ENCODE results near the gene KLHL42.
"Not testable (repeated sequence)": the region's sequence is repeated elsewhere in the genome, so short reads cannot be mapped to it uniquely, and the experiment has no call there.

The KLHL42 gene, protein sequence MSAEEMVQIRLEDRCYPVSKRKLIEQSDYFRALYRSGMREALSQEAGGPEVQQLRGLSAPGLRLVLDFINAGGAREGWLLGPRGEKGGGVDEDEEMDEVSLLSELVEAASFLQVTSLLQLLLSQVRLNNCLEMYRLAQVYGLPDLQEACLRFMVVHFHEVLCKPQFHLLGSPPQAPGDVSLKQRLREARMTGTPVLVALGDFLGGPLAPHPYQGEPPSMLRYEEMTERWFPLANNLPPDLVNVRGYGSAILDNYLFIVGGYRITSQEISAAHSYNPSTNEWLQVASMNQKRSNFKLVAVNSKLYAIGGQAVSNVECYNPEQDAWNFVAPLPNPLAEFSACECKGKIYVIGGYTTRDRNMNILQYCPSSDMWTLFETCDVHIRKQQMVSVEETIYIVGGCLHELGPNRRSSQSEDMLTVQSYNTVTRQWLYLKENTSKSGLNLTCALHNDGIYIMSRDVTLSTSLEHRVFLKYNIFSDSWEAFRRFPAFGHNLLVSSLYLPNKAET

GRCh38 chr12:27779920-27780611 is at the start of gene KLHL42, which contains the start of gene MANSC4:
TSS of gene KLHL42 (plus strand) at chr12:27780233. CDS start at chr12:27780331, 98 bp downstream.
TSS of gene MANSC4 (minus strand) at chr12:27780236. CDS start at chr12:27771276, 8,960 bp downstream.
- peak; percentile 24 to 57 (median 32) for DNase-seq (ENCODE audit: low read depth in 4 of 4, low spot score in 1 of 4)

GRCh38 chr12:27732281-27732680 is 47.8 kb upstream of the KLHL42 start:
- no peak for DNase-seq (ENCODE audit: low read depth in 4 of 4, low spot score in 1 of 4)

- peak in 1 of 4 experiments; percentile 12 for DNase-seq (ENCODE audit: low read depth in 4 of 4, low spot score in 1 of 4)
Measured at GRCh38 chr12:27733052-27733656, 46.9 kb upstream of the KLHL42 start.

DNA sequence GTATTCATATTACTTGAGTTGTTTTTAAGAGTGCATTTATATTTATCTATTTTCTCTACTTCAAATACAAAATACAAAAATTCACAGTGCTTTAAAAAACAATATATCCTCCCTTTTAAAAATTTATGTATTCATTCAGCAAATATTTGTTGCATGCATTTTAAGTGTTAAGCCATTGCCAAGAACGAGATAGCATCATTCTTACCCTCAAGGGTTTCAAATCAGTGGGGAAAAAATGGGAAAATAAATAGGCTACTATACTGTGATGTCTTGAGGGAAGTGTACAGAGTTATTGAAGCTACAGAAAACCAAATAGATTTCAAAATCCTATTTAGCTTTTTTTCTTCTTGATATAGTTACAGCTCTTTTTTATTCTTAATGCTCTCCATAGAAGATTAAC is 46.2 kb upstream of the KLHL42 start:
- no peak for DNase-seq (ENCODE audit: low read depth in 4 of 4, low spot score in 1 of 4)

- DNase-seq (ENCODE audit: low read depth in 4 of 4, low spot score in 1 of 4): not testable (repeated sequence)
Measured at GRCh38 chr12:27734321-27734720, 45.7 kb upstream of the KLHL42 start.

DNA sequence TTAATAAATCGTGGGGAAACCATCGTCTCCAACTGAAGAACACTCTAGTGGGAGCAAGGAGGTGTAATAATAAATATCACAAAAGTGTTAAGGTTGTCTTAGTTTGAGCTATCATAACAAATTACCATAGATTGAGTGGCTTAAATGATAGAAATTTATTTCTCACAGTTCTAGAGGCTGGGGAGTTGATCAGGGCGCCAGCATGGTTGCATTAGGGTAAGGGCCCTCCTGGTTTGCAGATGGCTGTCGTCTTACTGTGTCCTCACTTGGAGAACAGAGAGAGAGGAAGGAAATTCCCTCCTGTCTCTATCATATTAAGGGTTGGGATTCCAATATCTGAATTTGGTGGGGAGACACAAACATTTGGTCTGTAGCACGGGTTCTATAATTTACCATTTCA is 36.4 kb upstream of the KLHL42 start:
- no peak for DNase-seq (ENCODE audit: low read depth in 4 of 4, low spot score in 1 of 4)

DNA sequence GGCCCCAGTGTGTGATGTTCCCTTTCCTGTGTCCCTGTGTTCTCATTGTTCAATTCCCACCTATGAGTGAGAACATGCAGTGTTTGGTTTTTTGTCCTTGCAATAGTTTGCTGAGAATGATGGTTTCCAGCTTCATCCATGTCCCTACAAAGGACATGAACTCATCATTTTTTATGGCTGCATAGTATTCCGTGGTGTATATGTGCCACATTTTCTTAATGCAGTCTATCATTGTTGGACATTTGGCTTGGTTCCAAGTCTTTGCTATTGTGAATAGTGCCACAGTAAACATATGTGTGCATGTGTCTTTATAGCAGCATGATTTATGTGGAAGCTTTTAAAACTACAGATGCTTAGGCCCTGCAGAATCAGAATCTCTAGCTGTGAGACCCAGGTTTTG is 34.3 kb upstream of the KLHL42 start:
- DNase-seq (ENCODE audit: low read depth in 4 of 4, low spot score in 1 of 4): not testable (repeated sequence)

DNA sequence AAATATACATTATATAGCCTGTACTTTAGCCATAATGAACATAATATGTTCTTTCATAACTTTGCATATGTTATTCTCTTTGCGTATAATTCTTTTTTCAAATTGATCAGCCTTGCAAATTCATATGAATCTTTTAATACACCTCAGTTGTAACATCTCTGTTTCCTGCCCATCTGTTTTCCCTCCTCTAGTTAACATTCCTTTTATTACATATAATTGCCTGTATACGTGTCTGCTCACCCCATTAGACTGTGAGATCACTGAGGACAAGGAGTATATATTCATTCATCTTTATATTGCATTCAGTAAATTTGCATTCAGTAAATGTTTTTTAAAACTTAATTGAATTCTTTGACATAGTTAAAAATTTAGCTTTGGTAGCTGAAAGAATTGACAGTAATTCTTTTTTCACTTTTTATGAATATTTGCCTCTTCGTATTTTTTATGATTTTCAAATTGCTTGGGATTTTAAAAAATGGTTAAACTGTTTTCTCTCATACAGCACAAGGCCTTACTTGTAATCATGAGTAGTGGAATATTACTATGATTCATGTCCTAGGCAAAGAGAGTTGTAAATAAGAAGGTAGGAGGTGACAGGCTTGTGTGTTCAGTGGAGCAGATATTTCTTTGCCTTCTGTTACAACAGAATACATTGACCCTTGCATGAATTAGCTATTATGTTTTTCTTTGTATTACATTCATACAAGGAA is 32.8 kb upstream of the KLHL42 start:
- DNase-seq (ENCODE audit: low read depth in 4 of 4, low spot score in 1 of 4): no peak

DNA sequence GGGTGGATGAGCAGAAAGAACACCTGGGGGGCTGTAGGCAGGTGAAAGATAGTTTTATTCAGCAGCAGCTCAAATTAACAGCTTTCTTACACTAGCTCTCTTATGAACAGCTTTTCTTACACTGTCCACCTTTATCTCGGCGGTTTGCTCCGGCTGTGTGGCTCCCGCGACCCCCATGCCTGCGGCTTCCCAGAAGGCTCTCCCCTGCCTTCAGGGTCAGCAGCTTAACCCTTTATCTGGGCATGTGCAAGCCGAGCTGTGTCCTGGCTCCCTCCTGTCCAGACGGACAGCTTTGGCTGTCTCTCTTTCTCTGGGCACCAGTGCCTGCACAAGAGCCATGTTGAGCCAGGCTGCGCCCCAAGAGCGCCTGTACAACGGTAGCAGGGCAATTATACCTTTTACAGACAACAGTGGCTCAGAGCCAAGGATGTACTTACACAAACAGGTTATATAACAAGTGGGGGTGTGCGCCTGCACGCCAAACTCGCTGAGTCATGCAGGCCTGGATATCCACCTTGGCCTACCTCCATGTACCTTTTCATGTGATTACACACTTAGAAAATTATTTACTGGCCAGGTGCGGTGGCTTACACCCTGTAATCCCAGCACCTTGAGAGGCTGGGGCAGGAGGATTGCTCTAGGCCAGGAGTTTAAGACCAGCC is 28.5 kb upstream of the KLHL42 start:
- DNase-seq (ENCODE audit: low read depth in 4 of 4, low spot score in 1 of 4): no peak

DNA sequence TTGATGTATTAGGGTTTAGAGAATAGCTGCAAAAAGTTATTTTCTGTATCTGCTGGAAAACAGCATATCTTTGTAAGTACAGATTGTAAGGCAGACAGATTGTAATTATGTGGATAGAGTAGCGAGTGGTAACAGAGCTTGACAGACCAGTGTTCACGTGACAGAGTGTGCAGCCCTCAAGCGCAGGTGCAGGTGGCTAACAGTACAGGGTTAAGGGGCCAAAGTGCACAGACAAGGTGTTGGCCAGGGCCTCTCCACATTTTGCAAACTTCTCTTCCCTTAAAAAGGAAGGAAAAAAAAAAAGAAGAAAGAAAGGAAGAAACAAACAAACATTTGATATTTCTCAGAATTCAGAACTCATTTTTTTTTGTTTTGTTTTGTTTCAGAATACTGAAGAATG is 25.2 kb upstream of the KLHL42 start:
- no peak for DNase-seq (ENCODE audit: low read depth in 4 of 4, low spot score in 1 of 4)

GRCh38 chr12:27756670-27757195 is 23.3 kb upstream of the KLHL42 start:
- DNase-seq (ENCODE audit: low read depth in 4 of 4, low spot score in 1 of 4): no peak

GRCh38 chr12:27762757-27763156 is 17.3 kb upstream of the KLHL42 start:
- no peak for DNase-seq (ENCODE audit: low read depth in 4 of 4, low spot score in 1 of 4)

DNA sequence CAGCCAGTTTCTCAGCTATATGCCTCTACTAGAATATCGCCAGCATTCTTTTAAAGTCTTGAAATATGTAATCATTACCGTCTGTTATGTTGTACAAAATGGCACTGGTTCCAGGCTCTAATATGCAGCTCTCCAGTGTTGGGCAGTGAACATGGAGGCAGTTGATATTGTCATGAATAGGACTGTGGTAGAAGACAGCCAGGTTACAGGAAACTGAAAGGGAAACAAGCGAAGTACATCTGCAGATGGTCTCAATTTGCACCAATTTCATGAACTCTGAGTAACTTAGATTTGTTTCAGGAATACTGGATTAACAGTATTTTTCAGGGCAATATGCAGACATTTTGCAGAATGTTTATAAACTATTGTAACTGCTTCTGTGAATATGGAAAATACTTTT is 13.4 kb upstream of the KLHL42 start:
- DNase-seq (ENCODE audit: low read depth in 4 of 4, low spot score in 1 of 4): no peak

GRCh38 chr12:27769142-27769673 is 10.8 kb upstream of the KLHL42 start:
- DNase-seq (ENCODE audit: low read depth in 4 of 4, low spot score in 1 of 4): no peak

DNA sequence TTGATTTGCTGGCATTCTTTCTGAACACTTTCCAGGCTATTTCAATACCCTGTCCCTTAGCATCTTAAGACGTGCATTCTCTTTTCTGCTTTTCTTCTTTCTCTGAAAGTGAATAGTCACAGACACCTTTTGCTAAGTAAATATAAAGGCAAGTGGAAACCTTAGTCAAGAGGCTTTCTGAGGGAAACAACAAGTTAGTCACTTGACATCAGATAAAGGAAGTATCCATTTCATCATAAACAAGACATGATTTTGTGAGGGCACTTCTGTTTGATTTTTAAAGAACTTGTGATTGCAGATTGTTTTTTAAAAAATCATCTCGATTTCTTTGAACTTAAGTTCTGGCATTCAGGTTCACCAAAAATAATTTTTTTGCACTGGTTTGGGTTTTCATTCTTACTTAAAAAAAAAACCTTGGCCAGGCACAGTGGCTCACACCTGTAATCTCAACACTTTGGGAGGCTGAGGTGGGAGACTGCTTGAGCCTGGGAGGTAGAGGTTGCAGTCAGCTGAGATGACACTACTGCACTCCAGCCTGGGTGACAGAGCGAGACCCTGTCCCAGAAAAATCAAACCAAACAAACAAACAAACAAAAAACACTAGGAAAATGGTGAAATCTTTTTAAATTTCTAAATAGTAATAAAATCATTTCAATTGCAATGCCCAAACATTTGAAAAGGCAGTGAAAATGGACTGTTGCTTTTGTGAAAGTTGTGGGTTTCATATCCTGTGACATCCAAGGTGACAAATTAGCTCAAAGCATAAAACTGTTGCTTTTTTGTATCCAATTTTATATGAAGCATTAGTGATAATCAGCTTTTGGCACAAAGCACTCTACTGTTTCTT is 8.3 kb upstream of the KLHL42 start:
- DNase-seq (ENCODE audit: low read depth in 4 of 4, low spot score in 1 of 4): no peak

DNA sequence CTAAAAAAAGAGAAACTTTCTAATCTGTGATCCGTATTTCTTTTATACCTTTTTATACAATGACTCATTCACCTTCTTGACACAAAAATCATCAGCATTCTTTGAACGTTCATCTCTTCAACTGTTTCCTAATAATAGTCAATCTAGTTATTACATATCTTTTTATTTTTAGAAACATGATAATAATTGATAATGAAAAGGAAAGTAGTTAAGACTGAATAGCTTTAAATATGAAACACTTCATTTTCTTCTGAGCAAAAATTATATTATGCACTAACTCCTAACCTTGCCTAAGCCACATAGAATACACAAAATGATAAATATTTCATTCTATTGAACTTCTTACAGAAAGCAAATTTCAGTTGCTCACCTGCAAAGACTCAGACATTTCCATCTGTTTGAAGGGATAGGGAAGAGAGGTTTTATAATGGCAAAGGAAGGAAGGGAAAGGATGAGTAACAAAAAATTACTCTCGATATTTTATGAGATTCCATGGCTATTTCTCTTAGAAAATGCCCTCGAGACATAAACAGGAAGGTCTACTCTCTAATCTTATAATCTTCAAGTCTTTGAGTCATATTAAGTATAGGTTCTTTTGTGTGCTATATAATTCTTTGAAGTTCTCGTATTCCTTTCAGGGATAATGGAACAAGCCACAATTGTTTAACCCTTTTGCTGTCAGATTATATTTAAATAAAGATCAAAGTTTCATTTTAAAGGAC is 7.5 kb upstream of the KLHL42 start:
- no peak for DNase-seq (ENCODE audit: low read depth in 4 of 4, low spot score in 1 of 4)

GRCh38 chr12:27777141-27777540 is 2.9 kb upstream of the KLHL42 start:
- DNase-seq (ENCODE audit: low read depth in 4 of 4, low spot score in 1 of 4): no peak

GRCh38 chr12:27778206-27778605 is 1.8 kb upstream of the KLHL42 start:
- DNase-seq (ENCODE audit: low read depth in 4 of 4, low spot score in 1 of 4): no peak
